Vagina (tissue), 2 donors: Measurements from ENCODE around the gene COX7B.

Experiments used
- POLR2A ChIP-seq, 2 donors: fragments of 450-650 bp; IDR thresholded peaks; one replicate each; pipeline ENCODE4 v1.6.1; 2017; ENCODE audit warnings: antibody characterized with exemption in 2 of 2, mild to moderate bottlenecking in 2 of 2, moderate library complexity in 2 of 2
- POLR2AphosphoS5 ChIP-seq, 2 donors: sonication (generic); formaldehyde crosslinking; IDR thresholded peaks; one replicate each; pipeline ENCODE4 v1.9.0; 2017; ENCODE audit warnings: antibody characterized with exemption in 2 of 2, mild to moderate bottlenecking in 2 of 2, low read depth in 1 of 2; ENCODE audit not compliant: insufficient read depth in 1 of 2
- TF ChIP-seq, protein P1 (sequence below), 3 experiments: fragments of 450-650 bp in 2 of 3; fragments of 200-600 bp in 1 of 3; sonication (generic) in 1 of 3; IDR thresholded peaks; one replicate each; pipeline ENCODE4 v1.5.1; 2017 to 2019; ENCODE audit warnings: antibody characterized with exemption in 3 of 3, mild to moderate bottlenecking in 2 of 3, moderate library complexity in 2 of 3

DNA sequence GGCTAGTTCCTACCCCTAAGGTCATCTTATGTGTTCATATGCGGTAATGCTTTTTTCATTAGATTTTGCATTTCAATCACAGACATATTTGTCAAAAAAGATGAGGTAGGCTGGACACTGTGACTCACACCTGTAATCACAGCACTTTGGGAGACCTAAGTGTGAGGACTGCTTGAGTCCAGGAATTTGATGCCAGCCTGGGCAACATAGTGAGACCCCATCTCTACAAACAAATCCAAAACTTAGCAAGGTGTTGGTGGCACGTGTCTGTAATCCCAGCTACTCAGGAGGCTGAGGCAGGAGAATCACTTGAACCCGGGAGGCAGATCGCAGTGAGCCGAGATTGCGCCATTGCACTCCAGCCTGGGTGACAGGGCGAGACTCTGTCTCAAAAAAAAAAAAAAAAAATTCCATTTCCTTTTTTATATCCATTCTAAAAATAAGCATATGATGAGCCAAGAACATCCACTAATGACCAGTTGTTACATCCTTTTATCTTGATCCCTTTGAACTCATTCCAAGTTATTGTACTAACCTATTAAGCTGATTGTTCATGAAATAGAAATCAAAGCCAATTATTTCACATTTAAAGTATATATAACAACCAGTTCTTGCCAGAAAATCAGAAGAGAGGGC, 46.8 kb downstream of the COX7B start:
- TF ChIP-seq, protein P1, sequence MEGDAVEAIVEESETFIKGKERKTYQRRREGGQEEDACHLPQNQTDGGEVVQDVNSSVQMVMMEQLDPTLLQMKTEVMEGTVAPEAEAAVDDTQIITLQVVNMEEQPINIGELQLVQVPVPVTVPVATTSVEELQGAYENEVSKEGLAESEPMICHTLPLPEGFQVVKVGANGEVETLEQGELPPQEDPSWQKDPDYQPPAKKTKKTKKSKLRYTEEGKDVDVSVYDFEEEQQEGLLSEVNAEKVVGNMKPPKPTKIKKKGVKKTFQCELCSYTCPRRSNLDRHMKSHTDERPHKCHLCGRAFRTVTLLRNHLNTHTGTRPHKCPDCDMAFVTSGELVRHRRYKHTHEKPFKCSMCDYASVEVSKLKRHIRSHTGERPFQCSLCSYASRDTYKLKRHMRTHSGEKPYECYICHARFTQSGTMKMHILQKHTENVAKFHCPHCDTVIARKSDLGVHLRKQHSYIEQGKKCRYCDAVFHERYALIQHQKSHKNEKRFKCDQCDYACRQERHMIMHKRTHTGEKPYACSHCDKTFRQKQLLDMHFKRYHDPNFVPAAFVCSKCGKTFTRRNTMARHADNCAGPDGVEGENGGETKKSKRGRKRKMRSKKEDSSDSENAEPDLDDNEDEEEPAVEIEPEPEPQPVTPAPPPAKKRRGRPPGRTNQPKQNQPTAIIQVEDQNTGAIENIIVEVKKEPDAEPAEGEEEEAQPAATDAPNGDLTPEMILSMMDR (IDR thresholded peaks at IDR 0.05), result no peak
- TF ChIP-seq POLR2A (IDR thresholded peaks at IDR 0.05) (no peak), POLR2AphosphoS5 (IDR thresholded peaks at IDR 0.05; ENCODE audit: insufficient read depth in 1 of 2, low read depth in 1 of 2) (no peak)
